Stimulated activated CD4-positive, alpha-beta T cell treated with anti-CD3 and anti-CD28 coated beads, Interleukin-15, amount 100 ng/mL, for 24 hours (primary cell): ENCODE measurements around the gene SLC11A2.
"Not testable (repeated sequence)": the region's sequence is repeated elsewhere in the genome, so short reads cannot be mapped to it uniquely, and the experiment has no call there.

Experiments used
- DNase-seq: peaks from one replicate; pipeline ENCODE4 v3.0.0-alpha.2; 2020

SLC11A2 gene

GRCh38 chr12:51025338-51025835 lies 797 bp downstream of the SLC11A2 start:
- no peak for DNase-seq

- DNase-seq: no peak
These were observed 2.4 kb downstream of the SLC11A2 start for GRCh38 chr12:51023625-51024382.

GRCh38 chr12:51021694-51022093 lies 4.5 kb downstream of the SLC11A2 start:
- DNase-seq: no peak

- no peak for DNase-seq
These were observed 5.6 kb downstream of the SLC11A2 start for GRCh38 chr12:51020448-51021182.

GRCh38 chr12:51019927-51020326 lies 6.3 kb downstream of the SLC11A2 start:
- no peak for DNase-seq

GRCh38 chr12:51018956-51019355 lies 7.2 kb downstream of the SLC11A2 start:
- DNase-seq: no peak

GRCh38 chr12:51017452-51017851 lies 8.7 kb downstream of the SLC11A2 start:
- no peak for DNase-seq

- DNase-seq: not testable (repeated sequence)
These were observed 11.7 kb downstream of the SLC11A2 start for GRCh38 chr12:51014467-51014866.

- no peak for DNase-seq
These were observed 12.7 kb downstream of the SLC11A2 start for GRCh38 chr12:51013441-51013840.

- no peak for DNase-seq
These were observed 13.5 kb downstream of the SLC11A2 start for GRCh38 chr12:51012570-51013236.

- DNase-seq: no peak
These were observed 14.2 kb downstream of the SLC11A2 start for GRCh38 chr12:51011955-51012354.

- DNase-seq: peak; percentile 59
These were observed 17.1 kb downstream of the SLC11A2 start for GRCh38 chr12:51009056-51009440.

- DNase-seq: no peak
These were observed 17.7 kb downstream of the SLC11A2 start for GRCh38 chr12:51008329-51009055.

GRCh38 chr12:51005671-51006070 lies 20.5 kb downstream of the SLC11A2 start:
- DNase-seq: no peak

GRCh38 chr12:51005030-51005429 lies 21.2 kb downstream of the SLC11A2 start:
- no peak for DNase-seq

GRCh38 chr12:51004504-51004903 lies 21.7 kb downstream of the SLC11A2 start:
- no peak for DNase-seq

- DNase-seq: no peak
These were observed 24.4 kb downstream of the SLC11A2 start for GRCh38 chr12:51001799-51002198.

- peak; percentile 19 for DNase-seq
These were observed 25.9 kb downstream of the SLC11A2 start for GRCh38 chr12:51000245-51000644.

- no peak for DNase-seq
These were observed 27.1 kb downstream of the SLC11A2 start for GRCh38 chr12:50999093-50999492.

- DNase-seq: no peak
These were observed 33.4 kb downstream of the SLC11A2 start for GRCh38 chr12:50992819-50993218.

- no peak for DNase-seq
These were observed 34.9 kb downstream of the SLC11A2 start for GRCh38 chr12:50991291-50991690.

GRCh38 chr12:50990791-50991190 lies 35.4 kb downstream of the SLC11A2 start:
- DNase-seq: no peak

- DNase-seq: no peak
These were observed 35.9 kb downstream of the SLC11A2 start for GRCh38 chr12:50990147-50990727.
